Keratinocyte (primary cell): Measurements from ENCODE around the gene OFD1.

Experiments
- CTCF ChIP-seq, 3 experiments: IDR thresholded peaks in 1 of 3; conservative IDR thresholded peaks in 1 of 3; optimal IDR thresholded peaks in 1 of 3; 2 replicates in 2 of 3; 3 replicates in 1 of 3; pipeline versions ENCODE3 to v1.5.1; 2011; ENCODE audit warnings: low read length in 3 of 3, mild to moderate bottlenecking in 3 of 3, moderate library complexity in 2 of 3, control low read depth in 1 of 3, inconsistent platforms in 1 of 3; ENCODE audit not compliant: insufficient read depth in 2 of 3; ENCODE audit errors: extremely low read depth in 1 of 3
- EZH2 ChIP-seq: IDR thresholded peaks from one replicate; pipeline ENCODE4 v1.6.1; 2012; ENCODE audit warnings: inconsistent platforms, mild to moderate bottlenecking, low read length, moderate library complexity

GRCh38 chrX:13754765-13755164 is 20.2 kb downstream of the OFD1 start:
- no peak for TF ChIP-seq CTCF (optimal IDR thresholded peaks at IDR 0.05 in 1 of 3, IDR thresholded peaks at IDR 0.05 in 1 of 3, conservative IDR thresholded peaks at IDR 0.05 in 1 of 3; ENCODE audit: extremely low read depth in 1 of 3, insufficient read depth in 2 of 3, low read length in 3 of 3)
- TF ChIP-seq EZH2, result no peak
